ENCODE measurements around the gene CEP128. TPM values are rescaled to one million over a fixed set of nuclear protein-coding genes. Genes with fewer than 3 reads are reported as not detected.

CEP128 gene

GRCh38 chr14:80456209-80456608 lies 485.3 kb downstream of the CEP128 start:
- H3K9ac ChIP-seq (ENCODE audit: low read depth, low read length), result no peak overlapping the region
- no peak overlapping the region for H3K4me2 ChIP-seq (ENCODE audit: low read length)
- no peak overlapping the region for H3K4me3 ChIP-seq (ENCODE audit: low read length)
- no peaks in the 10 kb centered on the region for H3K27me3 ChIP-seq (ENCODE audit: control insufficient read depth, insufficient read depth, low read length)
- no peaks in the 10 kb centered on the region for H3K36me3 ChIP-seq (ENCODE audit: insufficient read depth, low read length)
- peaks cover 4% of the 10 kb centered on the region for H3K4me1 ChIP-seq (ENCODE audit: control insufficient read depth, insufficient read depth, low read length)
- H3K9me3 ChIP-seq (replicated peaks; ENCODE audit: low read length), result no peaks in the 10 kb centered on the region

- Histone ChIP-seq H3K4me2 (ENCODE audit: low read length) (no peak overlapping the region), H3K27me3 (ENCODE audit: control insufficient read depth, insufficient read depth, low read length) (no peaks in the 10 kb centered on the region), H3K36me3 (ENCODE audit: insufficient read depth, low read length) (no peaks in the 10 kb centered on the region), H3K9me3 (replicated peaks; ENCODE audit: low read length) (no peaks in the 10 kb centered on the region), H3K4me1 (ENCODE audit: control insufficient read depth, insufficient read depth, low read length) (peaks cover 4% of the 10 kb centered on the region), H3K4me3 (ENCODE audit: low read length) (no peak overlapping the region), H3K9ac (ENCODE audit: low read depth, low read length) (no peak overlapping the region)
Measured at GRCh38 chr14:80455031-80455430, 486.5 kb downstream of the CEP128 start.

GRCh38 chr14:80448267-80448666 lies 493.3 kb downstream of the CEP128 start:
- Histone ChIP-seq H3K4me2 (ENCODE audit: low read length) (no peak overlapping the region), H3K4me3 (ENCODE audit: low read length) (no peak overlapping the region), H3K4me1 (ENCODE audit: control insufficient read depth, insufficient read depth, low read length) (no peaks in the 10 kb centered on the region), H3K9ac (ENCODE audit: low read depth, low read length) (no peak overlapping the region), H3K36me3 (ENCODE audit: insufficient read depth, low read length) (no peaks in the 10 kb centered on the region), H3K27me3 (ENCODE audit: control insufficient read depth, insufficient read depth, low read length) (no peaks in the 10 kb centered on the region), H3K9me3 (replicated peaks; ENCODE audit: low read length) (no peaks in the 10 kb centered on the region)

- no peak overlapping the region for H3K4me3 ChIP-seq (ENCODE audit: low read length)
- no peak overlapping the region for H3K4me2 ChIP-seq (ENCODE audit: low read length)
- H3K36me3 ChIP-seq (ENCODE audit: insufficient read depth, low read length), result no peaks in the 10 kb centered on the region
- no peaks in the 10 kb centered on the region for H3K27me3 ChIP-seq (ENCODE audit: control insufficient read depth, insufficient read depth, low read length)
- H3K9me3 ChIP-seq (replicated peaks; ENCODE audit: low read length), result no peaks in the 10 kb centered on the region
- no peak overlapping the region for H3K9ac ChIP-seq (ENCODE audit: low read depth, low read length)
- H3K4me1 ChIP-seq (ENCODE audit: control insufficient read depth, insufficient read depth, low read length), result no peaks in the 10 kb centered on the region
Measured at GRCh38 chr14:80447392-80447791, 494.1 kb downstream of the CEP128 start.

Small RNA genes within 50 kb of the gene (small RNA-seq; reads per million reads assigned to genes)
- gene AC022404.1, result not detected

Data from skeletal muscle satellite cell (primary cell).